IPS DF 4.7 (cell line): ENCODE data around the gene OTUD3.

Source experiments
- DNase-seq: peaks from one replicate; pipeline ENCODE4 v3.0.0-alpha.2; 2013; ENCODE audit warnings: low spot score; ENCODE audit errors: extremely low read depth

Gene OTUD3

DNA sequence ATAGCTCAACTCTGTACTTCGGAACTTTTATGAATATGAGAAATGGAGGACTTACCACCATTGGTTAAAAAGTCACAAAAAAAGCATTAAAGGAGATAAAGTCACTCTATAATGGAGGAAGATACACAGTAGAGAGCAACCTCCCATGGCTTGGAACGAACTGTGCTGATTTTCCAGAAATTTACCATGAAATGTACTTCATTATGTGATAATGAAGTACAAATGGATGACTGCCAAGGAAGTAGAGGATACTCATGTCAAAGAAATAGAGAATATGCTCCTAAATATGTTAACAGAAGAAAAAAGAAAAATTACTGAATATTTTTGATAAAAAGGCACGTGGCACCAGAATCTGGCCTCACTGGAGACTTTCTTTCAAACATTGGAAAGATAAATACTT is 64.8 kb downstream of the OTUD3 start:
- no peak for DNase-seq

DNA sequence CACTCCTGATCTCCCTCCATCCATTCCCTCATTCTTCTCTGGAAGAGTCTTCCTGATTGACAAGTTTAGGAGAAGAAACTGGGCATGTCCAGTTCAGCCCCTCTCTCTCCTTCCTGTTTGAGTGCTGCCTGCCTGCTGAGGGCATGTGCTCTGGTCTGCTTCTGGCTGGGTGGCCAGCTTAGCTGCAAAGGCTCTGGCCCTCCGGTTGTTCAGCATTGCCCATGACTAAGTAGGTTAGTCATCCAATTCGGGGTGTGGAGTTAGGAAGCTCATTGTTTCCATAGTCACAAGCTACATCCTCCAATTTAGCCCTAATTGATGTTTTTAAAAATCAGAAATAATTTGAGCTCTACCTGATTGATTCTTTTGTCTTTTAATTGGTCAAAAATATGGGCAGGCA is 66.8 kb downstream of the OTUD3 start:
- no peak for DNase-seq

- DNase-seq, result no peak
Measured at GRCh38 chr1:19954059-19954458, 71.9 kb downstream of the OTUD3 start.

- no peak for DNase-seq
Measured at GRCh38 chr1:19955534-19956170, 73.5 kb downstream of the OTUD3 start.

DNA sequence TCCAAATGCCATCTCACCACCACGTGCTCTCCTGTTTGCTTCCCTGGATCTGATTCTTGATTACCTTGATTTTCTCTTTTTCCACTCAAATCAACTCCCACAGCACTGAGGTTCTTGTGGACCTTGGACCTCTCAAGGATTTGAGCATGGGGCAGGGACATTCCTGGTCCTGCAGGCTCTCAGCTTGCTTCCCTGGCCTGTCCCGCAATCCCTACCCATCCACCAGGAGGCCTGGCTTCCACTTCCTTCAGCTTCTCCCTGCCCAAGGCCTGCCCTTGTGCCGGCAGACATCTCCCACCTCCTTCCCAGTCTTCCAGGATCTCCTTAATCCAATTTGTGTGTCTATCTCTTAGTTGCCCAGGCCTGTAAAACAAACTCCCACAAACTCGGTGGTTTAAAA is 75.6 kb downstream of the OTUD3 start:
- DNase-seq, result no peak

DNA sequence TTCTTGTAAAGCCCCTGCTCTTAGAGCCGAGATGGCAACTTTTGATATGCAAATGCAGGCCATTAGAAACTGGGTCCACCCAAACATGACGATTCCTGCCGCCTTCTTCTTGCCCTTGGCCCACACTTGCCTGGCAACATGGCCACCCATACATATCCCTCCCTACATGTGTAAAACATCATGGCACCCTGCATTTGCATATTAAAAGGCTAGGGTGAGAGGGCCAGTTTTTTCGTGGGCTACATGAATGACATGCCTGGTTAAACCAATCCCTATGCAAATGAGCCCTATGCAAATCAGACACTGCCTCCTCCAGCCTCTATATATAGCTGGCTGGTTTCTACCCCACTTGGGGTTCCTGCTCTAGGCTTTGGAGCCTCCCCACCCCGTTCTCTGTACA is 78.4 kb downstream of the OTUD3 start:
- DNase-seq, result no peak
